Mesenchymal stem cell (in vitro differentiated cells and primary cell): ENCODE data around the gene KLHL21.

Experiments
- DNase-seq: peaks from one replicate; pipeline ENCODE4 v3.0.0-alpha.2; 2013
- H2AFZ ChIP-seq: one replicate; pipeline ENCODE4 v1.6.1; 2013; ENCODE audit warnings: low read depth, mild to moderate bottlenecking, control low read depth, inconsistent platforms, low read length, moderate library complexity
- H2AK5ac ChIP-seq: 2 replicates; pipeline ENCODE4 v1.6.1; 2013; ENCODE audit warnings: low read length, moderate library complexity, mild to moderate bottlenecking, inconsistent platforms; ENCODE audit not compliant: severe bottlenecking
- H2BK120ac ChIP-seq: one replicate; pipeline ENCODE4 v1.6.1; 2013; ENCODE audit warnings: low read depth, mild to moderate bottlenecking, inconsistent platforms, low read length, moderate library complexity
- H2BK12ac ChIP-seq, 2 experiments: one replicate each; pipeline ENCODE4 v1.6.1; 2013; ENCODE audit warnings: inconsistent platforms in 2 of 2, low read length in 2 of 2, mild to moderate bottlenecking in 2 of 2, moderate library complexity in 2 of 2, control low read depth in 1 of 2
- H2BK15ac ChIP-seq: one replicate; pipeline ENCODE4 v1.6.1; 2013; ENCODE audit warnings: mild to moderate bottlenecking, low read depth, inconsistent platforms; ENCODE audit not compliant: poor library complexity, severe bottlenecking
- H2BK5ac ChIP-seq: 2 replicates; pipeline ENCODE4 v1.6.1; 2013; ENCODE audit warnings: low read depth, mild to moderate bottlenecking, low read length, control low read depth, inconsistent platforms; ENCODE audit not compliant: poor library complexity, severe bottlenecking
- H3K14ac ChIP-seq, 2 experiments: one replicate each; pipeline ENCODE4 v1.6.1; 2013; ENCODE audit warnings: inconsistent platforms in 2 of 2, low read length in 2 of 2, control low read depth in 1 of 2, mild to moderate bottlenecking in 1 of 2, moderate library complexity in 1 of 2
- H3K18ac ChIP-seq, 2 experiments: one replicate each; pipeline ENCODE4 v1.6.1; 2013; ENCODE audit warnings: inconsistent platforms in 2 of 2, low read length in 2 of 2, control low read depth in 1 of 2, low read depth in 1 of 2, mild to moderate bottlenecking in 1 of 2
- H3K23ac ChIP-seq, 2 experiments: one replicate each; pipeline ENCODE4 v1.6.1; 2013; ENCODE audit warnings: inconsistent platforms in 2 of 2, low read length in 2 of 2, mild to moderate bottlenecking in 2 of 2, moderate library complexity in 2 of 2, control low read depth in 1 of 2
- H3K27ac ChIP-seq: 2 replicates; pipeline ENCODE4 v1.5.1; 2013; ENCODE audit warnings: mild to moderate bottlenecking, moderate library complexity, low read length, control low read depth, inconsistent platforms; ENCODE audit not compliant: poor library complexity, severe bottlenecking
- H3K27me3 ChIP-seq, 2 experiments: 2 replicates each; pipeline versions ENCODE4 v1.6.1 to v1.7.0; 2013; ENCODE audit warnings: low read length in 2 of 2, mild to moderate bottlenecking in 2 of 2, moderate library complexity in 2 of 2, control low read depth in 1 of 2, inconsistent platforms in 1 of 2; ENCODE audit not compliant: control insufficient read depth in 1 of 2, insufficient read depth in 1 of 2
- H3K36me3 ChIP-seq, 2 experiments: 2 replicates each; pipeline versions ENCODE4 v1.6.1 to v1.7.0; 2013; ENCODE audit warnings: low read length in 2 of 2, control low read depth in 1 of 2, inconsistent platforms in 1 of 2, low read depth in 1 of 2, mild to moderate bottlenecking in 1 of 2; ENCODE audit not compliant: insufficient read depth in 2 of 2, control insufficient read depth in 1 of 2
- H3K4ac ChIP-seq, 2 experiments: one replicate each; pipeline ENCODE4 v1.6.1; 2013; ENCODE audit warnings: inconsistent platforms in 2 of 2, low read length in 2 of 2, mild to moderate bottlenecking in 2 of 2, moderate library complexity in 2 of 2, control low read depth in 1 of 2, low read depth in 1 of 2
- H3K4me1 ChIP-seq: 2 replicates; pipeline ENCODE4 v1.6.1; 2013; ENCODE audit warnings: low read depth, low read length, control low read depth; ENCODE audit not compliant: control insufficient read depth, insufficient read depth
- H3K4me2 ChIP-seq: 2 replicates; pipeline ENCODE4 v1.6.1; 2013; ENCODE audit warnings: low read length, mild to moderate bottlenecking, inconsistent platforms; ENCODE audit not compliant: poor library complexity, severe bottlenecking
- H3K4me3 ChIP-seq, 2 experiments: 2 replicates each; pipeline versions ENCODE4 v1.5.1 to v1.7.0; 2013; ENCODE audit warnings: low read length in 2 of 2, mild to moderate bottlenecking in 2 of 2, control low read depth in 1 of 2, low read depth in 1 of 2; ENCODE audit not compliant: insufficient read depth in 1 of 2
- H3K79me1 ChIP-seq: replicated peaks from 2 replicates; pipeline ENCODE4 v1.6.1; 2013; ENCODE audit warnings: mild to moderate bottlenecking, control low read depth, low read length, inconsistent platforms; ENCODE audit not compliant: poor library complexity, severe bottlenecking
- H3K9ac ChIP-seq: 2 replicates; pipeline ENCODE4 v1.7.0; 2013; ENCODE audit warnings: mild to moderate bottlenecking, low read length, moderate library complexity
- H3K9me3 ChIP-seq: 2 replicates; pipeline ENCODE4 v1.7.0; 2013; ENCODE audit warnings: mild to moderate bottlenecking, low read length; ENCODE audit not compliant: control insufficient read depth
- H4K8ac ChIP-seq: one replicate; pipeline ENCODE4 v1.6.1; 2013; ENCODE audit warnings: inconsistent platforms, mild to moderate bottlenecking, low read length, moderate library complexity
- H4K91ac ChIP-seq: one replicate; pipeline ENCODE4 v1.6.1; 2013; ENCODE audit warnings: mild to moderate bottlenecking, low read length, inconsistent platforms
- WGBS: methylation state at CpG from one replicate; pipeline ENCODE4 v1.1.7; 2013; ENCODE audit warnings: mixed read lengths; 5-methylcytosine and 5-hydroxymethylcytosine counted together

The KLHL21 gene

GRCh38 chr1:6591644-6592043, 11.0 kb downstream of the KLHL21 start:
- H4K8ac ChIP-seq = no peak overlapping the region
- no peak overlapping the region for H2BK5ac ChIP-seq
- no peak overlapping the region for H2AK5ac ChIP-seq
- no peaks in the 10 kb centered on the region for H3K27me3 ChIP-seq
- H3K27ac ChIP-seq = no peak overlapping the region
- H3K36me3 ChIP-seq = peaks cover 93 to 94% of the 10 kb centered on the region in 2 experiments
- H3K4me3 ChIP-seq = no peak overlapping the region
- DNase-seq = no peak
- H2AFZ ChIP-seq = no peak overlapping the region
- H2BK15ac ChIP-seq = no peak overlapping the region
- no peak overlapping the region for H2BK120ac ChIP-seq
- H3K4me2 ChIP-seq = no peak overlapping the region
- H3K23ac ChIP-seq = no peak overlapping the region
- no peak overlapping the region for H3K18ac ChIP-seq
- no peak overlapping the region for H3K9ac ChIP-seq
- H3K79me1 ChIP-seq = peaks cover 53% of the 10 kb centered on the region
- no peak overlapping the region for H3K14ac ChIP-seq
- no peak overlapping the region for H4K91ac ChIP-seq
- no peaks in the 10 kb centered on the region for H3K9me3 ChIP-seq
- peaks cover 7% of the 10 kb centered on the region for H3K4me1 ChIP-seq
- no peak overlapping the region for H3K4ac ChIP-seq
- WGBS = 87% methylated on average over 6 of the region's 6 CpGs
- no peak overlapping the region for H2BK12ac ChIP-seq

DNA sequence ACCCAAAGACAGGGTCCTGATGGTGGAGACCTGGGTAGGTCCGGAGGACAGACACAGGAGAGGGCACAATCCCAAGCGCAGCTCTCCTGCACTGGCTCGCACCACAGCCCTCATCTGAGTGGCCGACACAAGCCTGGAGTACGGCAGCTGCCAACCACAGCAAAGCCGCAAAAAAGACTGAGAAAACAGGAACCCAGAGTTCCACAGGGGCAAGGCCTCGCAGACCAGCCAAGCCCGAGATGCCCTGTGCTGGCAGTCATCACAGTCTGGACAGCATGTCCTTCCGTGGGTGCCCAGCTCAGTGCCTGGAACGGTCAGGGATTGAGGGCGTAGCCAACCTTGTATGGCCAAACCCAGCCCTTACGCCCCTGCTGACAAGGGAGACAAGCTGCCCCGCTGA, 11.4 kb downstream of the KLHL21 start:
- H3K79me1 ChIP-seq = peaks cover 51% of the 10 kb centered on the region
- H3K4me3 ChIP-seq = no peak overlapping the region
- no peak overlapping the region for H2BK5ac ChIP-seq
- no peak overlapping the region for H2AFZ ChIP-seq
- no peak overlapping the region for H3K14ac ChIP-seq
- H2BK12ac ChIP-seq = no peak overlapping the region
- WGBS = 97% methylated on average over 13 of the region's 13 CpGs
- no peak overlapping the region for H4K91ac ChIP-seq
- H3K4me2 ChIP-seq = no peak overlapping the region
- no peak for DNase-seq
- no peak overlapping the region for H2BK15ac ChIP-seq
- H3K27ac ChIP-seq = no peak overlapping the region
- H3K4ac ChIP-seq = no peak overlapping the region
- H3K4me1 ChIP-seq = peaks cover 7% of the 10 kb centered on the region
- no peaks in the 10 kb centered on the region for H3K9me3 ChIP-seq
- H4K8ac ChIP-seq = no peak overlapping the region
- H3K18ac ChIP-seq = no peak overlapping the region
- no peak overlapping the region for H3K9ac ChIP-seq
- no peak overlapping the region for H2BK120ac ChIP-seq
- H3K23ac ChIP-seq = no peak overlapping the region
- H3K27me3 ChIP-seq = no peaks in the 10 kb centered on the region
- peaks cover 89 to 94% of the 10 kb centered on the region in 2 experiments for H3K36me3 ChIP-seq
- no peak overlapping the region for H2AK5ac ChIP-seq

DNA sequence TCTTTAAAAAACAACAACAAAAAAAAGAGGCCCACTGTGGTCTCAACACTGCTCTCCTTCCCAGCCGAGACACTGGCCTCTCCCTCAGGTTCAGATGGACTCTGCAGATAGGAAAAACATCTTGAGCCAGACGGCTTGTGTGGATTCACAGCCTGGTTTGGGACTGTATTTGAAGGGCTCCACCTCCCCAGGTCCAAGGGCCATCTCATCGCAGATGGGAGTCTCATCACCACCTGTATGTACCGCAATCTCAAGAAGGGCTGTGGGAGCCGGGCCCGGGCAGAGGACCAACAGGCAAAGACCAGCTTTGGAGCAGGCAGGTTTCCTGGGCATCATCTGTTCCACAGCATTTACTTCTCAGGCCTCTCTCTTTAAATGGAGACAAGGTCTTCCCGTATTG, 12.6 kb downstream of the KLHL21 start:
- Histone ChIP-seq H3K9ac (peak overlapping the region; percentile 62), H3K79me1 (peaks cover 51% of the 10 kb centered on the region), H2AFZ (no peak overlapping the region), H3K4me2 (no peak overlapping the region), H3K18ac (no peak overlapping the region), H2BK120ac (no peak overlapping the region), H3K27me3 (no peaks in the 10 kb centered on the region), H4K91ac (no peak overlapping the region), H3K4me1 (peaks cover 9% of the 10 kb centered on the region), H3K36me3 (peaks cover 77 to 91% of the 10 kb centered on the region in 2 experiments), H3K23ac (no peak overlapping the region), H2AK5ac (no peak overlapping the region), H3K27ac (no peak overlapping the region), H2BK12ac (no peak overlapping the region), H3K14ac (no peak overlapping the region), H2BK15ac (no peak overlapping the region), H3K9me3 (no peaks in the 10 kb centered on the region), H2BK5ac (no peak overlapping the region), H3K4me3 (no peak overlapping the region), H4K8ac (no peak overlapping the region), H3K4ac (no peak overlapping the region)
- no peak for DNase-seq
- 89% methylated on average over 7 of the region's 7 CpGs for WGBS

DNA sequence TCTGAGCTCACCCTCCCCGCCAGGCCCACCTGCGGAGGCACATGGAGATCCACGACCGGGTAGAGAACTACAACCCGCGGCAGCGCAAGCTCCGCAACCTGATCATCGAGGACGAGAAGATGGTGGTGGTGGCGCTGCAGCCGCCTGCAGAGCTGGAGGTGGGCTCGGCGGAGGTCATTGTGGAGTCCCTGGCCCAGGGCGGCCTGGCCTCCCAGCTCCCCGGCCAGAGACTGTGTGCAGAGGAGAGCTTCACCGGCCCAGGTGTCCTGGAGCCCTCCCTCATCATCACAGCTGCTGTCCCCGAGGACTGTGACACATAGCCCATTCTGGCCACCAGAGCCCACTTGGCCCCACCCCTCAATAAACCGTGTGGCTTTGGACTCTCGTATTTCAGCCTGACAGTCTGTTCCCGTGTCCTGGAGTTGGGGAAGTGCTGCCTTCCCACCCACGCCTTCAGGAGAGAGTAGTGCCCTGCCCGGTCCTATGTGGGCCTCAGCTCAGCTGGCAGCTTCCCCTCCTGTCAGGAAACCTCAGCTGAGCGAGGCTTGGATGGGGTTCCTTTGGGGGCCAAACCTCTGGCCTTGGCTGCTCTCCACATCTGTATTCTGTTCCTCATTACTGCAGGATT, 13.7 kb downstream of the KLHL21 start:
- H3K4ac ChIP-seq = no peak overlapping the region
- no peak overlapping the region for H2BK120ac ChIP-seq
- peak overlapping the region; percentile 62 for H3K9ac ChIP-seq
- H2BK12ac ChIP-seq = no peak overlapping the region
- WGBS = 85% methylated on average over 24 of the region's 24 CpGs
- no peak overlapping the region for H2BK15ac ChIP-seq
- DNase-seq = no peak
- H3K23ac ChIP-seq = no peak overlapping the region
- no peak overlapping the region for H3K4me3 ChIP-seq
- H3K36me3 ChIP-seq = peaks cover 68 to 82% of the 10 kb centered on the region in 2 experiments
- peaks cover 57% of the 10 kb centered on the region for H3K79me1 ChIP-seq
- no peak overlapping the region for H3K27ac ChIP-seq
- no peak overlapping the region for H3K14ac ChIP-seq
- no peak overlapping the region for H4K8ac ChIP-seq
- no peak overlapping the region for H2AK5ac ChIP-seq
- no peak overlapping the region for H3K18ac ChIP-seq
- no peaks in the 10 kb centered on the region for H3K27me3 ChIP-seq
- H2AFZ ChIP-seq = no peak overlapping the region
- no peaks in the 10 kb centered on the region for H3K9me3 ChIP-seq
- H3K4me1 ChIP-seq = peaks cover 9% of the 10 kb centered on the region
- H4K91ac ChIP-seq = no peak overlapping the region
- H3K4me2 ChIP-seq = no peak overlapping the region
- no peak overlapping the region for H2BK5ac ChIP-seq
